ENCODE measurements around the gene BRWD1.

Gene BRWD1

GRCh38 chr21:39325458-39325857, 12.0 kb upstream of the BRWD1 start:
- Histone ChIP-seq H3K4me3 (ENCODE audit: low read depth, low read length) (no peak overlapping the region), H3K9ac (ENCODE audit: low read depth, low read length) (no peak overlapping the region), H3K9me3 (ENCODE audit: control insufficient read depth, insufficient read depth, low read length) (no peaks in the 10 kb centered on the region), H3K27me3 (ENCODE audit: control insufficient read depth, insufficient read depth, low read length) (no peaks in the 10 kb centered on the region), H3K4me1 (ENCODE audit: control insufficient read depth, insufficient read depth, low read length) (no peaks in the 10 kb centered on the region), H3K36me3 (ENCODE audit: control insufficient read depth, insufficient read depth, low read length) (no peaks in the 10 kb centered on the region)

- H3K4me1 ChIP-seq (ENCODE audit: control insufficient read depth, insufficient read depth, low read length) = no peaks in the 10 kb centered on the region
- no peaks in the 10 kb centered on the region for H3K27me3 ChIP-seq (ENCODE audit: control insufficient read depth, insufficient read depth, low read length)
- H3K36me3 ChIP-seq (ENCODE audit: control insufficient read depth, insufficient read depth, low read length) = no peaks in the 10 kb centered on the region
- H3K9ac ChIP-seq (ENCODE audit: low read depth, low read length) = no peak overlapping the region
- H3K4me3 ChIP-seq (ENCODE audit: low read depth, low read length) = no peak overlapping the region
- H3K9me3 ChIP-seq (ENCODE audit: control insufficient read depth, insufficient read depth, low read length) = no peaks in the 10 kb centered on the region
Observed at GRCh38 chr21:39321424-39321823, 8.0 kb upstream of the BRWD1 start.

- no peaks in the 10 kb centered on the region for H3K4me1 ChIP-seq (ENCODE audit: control insufficient read depth, insufficient read depth, low read length)
- H3K27me3 ChIP-seq (ENCODE audit: control insufficient read depth, insufficient read depth, low read length) = no peaks in the 10 kb centered on the region
- H3K9me3 ChIP-seq (ENCODE audit: control insufficient read depth, insufficient read depth, low read length) = no peaks in the 10 kb centered on the region
- no peaks in the 10 kb centered on the region for H3K36me3 ChIP-seq (ENCODE audit: control insufficient read depth, insufficient read depth, low read length)
- no peak overlapping the region for H3K9ac ChIP-seq (ENCODE audit: low read depth, low read length)
- H3K4me3 ChIP-seq (ENCODE audit: low read depth, low read length) = no peak overlapping the region
Observed at GRCh38 chr21:39319814-39320332, 6.4 kb upstream of the BRWD1 start.

- H3K36me3 ChIP-seq (ENCODE audit: control insufficient read depth, insufficient read depth, low read length) = no peaks in the 10 kb centered on the region
- H3K4me1 ChIP-seq (ENCODE audit: control insufficient read depth, insufficient read depth, low read length) = no peaks in the 10 kb centered on the region
- H3K4me3 ChIP-seq (ENCODE audit: low read depth, low read length) = no peak overlapping the region
- no peaks in the 10 kb centered on the region for H3K9me3 ChIP-seq (ENCODE audit: control insufficient read depth, insufficient read depth, low read length)
- no peak overlapping the region for H3K9ac ChIP-seq (ENCODE audit: low read depth, low read length)
- H3K27me3 ChIP-seq (ENCODE audit: control insufficient read depth, insufficient read depth, low read length) = no peaks in the 10 kb centered on the region
Observed at GRCh38 chr21:39319251-39319756, 5.9 kb upstream of the BRWD1 start.

- H3K4me3 ChIP-seq (ENCODE audit: low read depth, low read length) = no peak overlapping the region
- H3K9ac ChIP-seq (ENCODE audit: low read depth, low read length) = no peak overlapping the region
- H3K36me3 ChIP-seq (ENCODE audit: control insufficient read depth, insufficient read depth, low read length) = no peaks in the 10 kb centered on the region
- H3K9me3 ChIP-seq (ENCODE audit: control insufficient read depth, insufficient read depth, low read length) = no peaks in the 10 kb centered on the region
- H3K4me1 ChIP-seq (ENCODE audit: control insufficient read depth, insufficient read depth, low read length) = no peaks in the 10 kb centered on the region
- no peaks in the 10 kb centered on the region for H3K27me3 ChIP-seq (ENCODE audit: control insufficient read depth, insufficient read depth, low read length)
Observed at GRCh38 chr21:39318091-39318959, 4.9 kb upstream of the BRWD1 start.

- no peaks in the 10 kb centered on the region for H3K27me3 ChIP-seq (ENCODE audit: control insufficient read depth, insufficient read depth, low read length)
- no peaks in the 10 kb centered on the region for H3K9me3 ChIP-seq (ENCODE audit: control insufficient read depth, insufficient read depth, low read length)
- H3K4me1 ChIP-seq (ENCODE audit: control insufficient read depth, insufficient read depth, low read length) = no peaks in the 10 kb centered on the region
Observed at GRCh38 chr21:39317134-39318090, 4.0 kb upstream of the BRWD1 start.

GRCh38 chr21:39316729-39317128, 3.3 kb upstream of the BRWD1 start:
- Histone ChIP-seq H3K27me3 (ENCODE audit: control insufficient read depth, insufficient read depth, low read length) (no peaks in the 10 kb centered on the region), H3K9ac (ENCODE audit: low read depth, low read length) (no peak overlapping the region), H3K36me3 (ENCODE audit: control insufficient read depth, insufficient read depth, low read length) (no peaks in the 10 kb centered on the region), H3K9me3 (ENCODE audit: control insufficient read depth, insufficient read depth, low read length) (no peaks in the 10 kb centered on the region), H3K4me1 (ENCODE audit: control insufficient read depth, insufficient read depth, low read length) (no peaks in the 10 kb centered on the region), H3K4me3 (ENCODE audit: low read depth, low read length) (no peak overlapping the region)

More at GRCh38 chr21:39317134-39318090, 4.0 kb upstream of the BRWD1 start:
- Histone ChIP-seq H3K4me3 (ENCODE audit: low read depth, low read length) (no peak overlapping the region), H3K36me3 (ENCODE audit: control insufficient read depth, insufficient read depth, low read length) (no peaks in the 10 kb centered on the region), H3K9ac (ENCODE audit: low read depth, low read length) (no peak overlapping the region)

GRCh38 chr21:39315603-39316445, 2.4 kb upstream of the BRWD1 start:
- Histone ChIP-seq H3K4me3 (ENCODE audit: low read depth, low read length) (no peak overlapping the region), H3K27me3 (ENCODE audit: control insufficient read depth, insufficient read depth, low read length) (no peaks in the 10 kb centered on the region)

GRCh38 chr21:39314143-39315027, 953 bp upstream of the BRWD1 start:
- no peaks in the 10 kb centered on the region for H3K9me3 ChIP-seq (ENCODE audit: control insufficient read depth, insufficient read depth, low read length)
- peaks cover 3% of the 10 kb centered on the region for H3K36me3 ChIP-seq (ENCODE audit: control insufficient read depth, insufficient read depth, low read length)
- no peaks in the 10 kb centered on the region for H3K27me3 ChIP-seq (ENCODE audit: control insufficient read depth, insufficient read depth, low read length)
- peak overlapping the region; percentile 87 for H3K9ac ChIP-seq (ENCODE audit: low read depth, low read length)
- H3K4me1 ChIP-seq (ENCODE audit: control insufficient read depth, insufficient read depth, low read length) = no peaks in the 10 kb centered on the region
- peak overlapping the region; percentile 82 for H3K4me3 ChIP-seq (ENCODE audit: low read depth, low read length)

More at GRCh38 chr21:39315603-39316445, 2.4 kb upstream of the BRWD1 start:
- Histone ChIP-seq H3K4me1 (ENCODE audit: control insufficient read depth, insufficient read depth, low read length) (no peaks in the 10 kb centered on the region), H3K36me3 (ENCODE audit: control insufficient read depth, insufficient read depth, low read length) (no peaks in the 10 kb centered on the region), H3K9ac (ENCODE audit: low read depth, low read length) (no peak overlapping the region), H3K9me3 (ENCODE audit: control insufficient read depth, insufficient read depth, low read length) (no peaks in the 10 kb centered on the region)

GRCh38 chr21:39313042-39313570, 326 bp downstream of the BRWD1 start:
- Histone ChIP-seq H3K27me3 (ENCODE audit: control insufficient read depth, insufficient read depth, low read length) (no peaks in the 10 kb centered on the region), H3K9me3 (ENCODE audit: control insufficient read depth, insufficient read depth, low read length) (no peaks in the 10 kb centered on the region), H3K9ac (ENCODE audit: low read depth, low read length) (peak overlapping the region; percentile 43), H3K4me3 (ENCODE audit: low read depth, low read length) (peak overlapping the region; percentile 82), H3K4me1 (ENCODE audit: control insufficient read depth, insufficient read depth, low read length) (no peaks in the 10 kb centered on the region), H3K36me3 (ENCODE audit: control insufficient read depth, insufficient read depth, low read length) (peaks cover 6% of the 10 kb centered on the region)

All from iPS-15b (cell line).